ENCODE data around the gene TSPAN15.
A peak's percentile ranks its signal among the peaks of the same experiment; 100 is the strongest.

GRCh38 chr10:69413221-69413865 is 37.9 kb upstream of the TSPAN15 start:
- TF ChIP-seq EZH2phosphoT487 (IDR thresholded peaks at IDR 0.05; ENCODE audit: borderline replicate concordance, low read length) (no peak), CTCF (conservative IDR thresholded peaks at IDR 0.05; ENCODE audit: low read depth, low read length) (peak; percentile 86), EZH2 (IDR thresholded peaks at IDR 0.05; ENCODE audit: low read length, unreplicated experiment) (no peak)

Data from PC-3 (cell line).